C4-2B (cell line): Measurements from ENCODE around the gene CIC.

Experiments used
- CTCF ChIP-seq: fragments of 450-650 bp; conservative IDR thresholded peaks from 2 replicates; pipeline ENCODE4 v1.5.1; 2017; ENCODE audit warnings: mild to moderate bottlenecking
- ZFX ChIP-seq: fragments of 450-650 bp; IDR thresholded peaks from 2 replicates; pipeline ENCODE4 v1.6.1; 2017

GRCh38 chr19:42225718-42226292 lies 43.2 kb upstream of the CIC start:
- TF ChIP-seq CTCF, result no peak
- no peak for TF ChIP-seq ZFX
